Measurements from ENCODE around the gene INSIG1.

GRCh38 chr7:155340721-155341120 lies 43.0 kb downstream of the INSIG1 start:
- TF ChIP-seq POLR2A (IDR thresholded peaks at IDR 0.05; ENCODE audit: low read length) (no peak), GATA1 (IDR thresholded peaks at IDR 0.05; ENCODE audit: low read depth, low read length) (no peak)

Data from erythroblast (primary cell).